Upper lobe of left lung (tissue), 4 donors: Measurements from ENCODE around the gene PPHLN1.

ENCODE experiments used
- CTCF ChIP-seq, 6 experiments: fragments of 450-650 bp in 4 of 6; fragments of 200-600 bp in 2 of 6; sonication (generic) in 2 of 6; IDR thresholded peaks; one replicate each; pipeline ENCODE4 v1.5.1; 2016 to 2019; ENCODE audit warnings: antibody characterized with exemption in 6 of 6
- POLR2A ChIP-seq, 4 donors: fragments of 450-650 bp; IDR thresholded peaks; one replicate each; pipeline ENCODE4 v1.5.1; 2016 to 2017; ENCODE audit warnings: antibody characterized with exemption in 4 of 4, mild to moderate bottlenecking in 2 of 4

GRCh38 chr12:42299392-42300308, 26.3 kb upstream of the PPHLN1 start:
- TF ChIP-seq CTCF (IDR thresholded peaks at IDR 0.05), result no peak
- no peak for TF ChIP-seq POLR2A (IDR thresholded peaks at IDR 0.05)
